ENCODE measurements around the gene CD68. TPM values are rescaled to one million over a fixed set of nuclear protein-coding genes. Genes with fewer than 3 reads are reported as not detected.

CD68 gene
- polyA plus RNA-seq, 3 donors: 642 to 884 (median 744) TPM

DNA sequence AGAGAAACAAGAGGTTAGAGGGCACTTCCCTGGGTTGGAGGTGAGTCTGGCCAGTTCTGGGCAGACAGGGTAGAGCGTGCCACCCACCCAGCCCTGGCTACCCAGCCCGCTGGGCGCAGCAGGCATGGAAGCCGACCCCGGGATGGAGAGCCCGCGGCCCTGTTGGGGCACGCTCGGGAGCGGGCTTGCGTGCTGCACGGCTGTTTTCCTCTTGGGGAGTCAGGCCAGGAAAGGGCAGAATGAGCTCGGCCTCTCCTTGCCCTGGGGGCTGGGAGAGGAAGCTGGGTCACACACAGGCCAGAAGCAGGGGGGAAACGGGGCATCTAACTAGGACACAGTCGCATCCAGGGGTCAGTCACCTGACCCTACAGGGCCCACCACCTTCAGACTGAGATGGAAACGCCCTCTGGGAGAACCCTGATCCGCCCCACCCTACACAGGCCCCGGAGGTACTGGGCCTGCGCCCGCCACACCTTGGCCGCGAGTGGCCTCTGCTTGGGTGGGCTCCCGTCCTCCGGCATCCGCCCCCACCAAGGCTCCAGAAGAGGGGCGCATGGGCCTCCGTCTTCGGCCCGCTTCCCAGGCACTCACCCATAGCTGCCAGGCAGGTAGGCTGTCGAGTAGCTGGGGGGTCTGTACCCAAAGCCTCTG is 9.2 kb downstream of the CD68 start:
- Mint-ChIP-seq H3K4me1 (peaks cover 35% of the 10 kb centered on the region), H3K4me3 (no peak overlapping the region), H3K27ac (peak overlapping the region in 6 of 7 donors; percentile 71 to 91 (median 86)), H3K9me3 (peaks cover 0 to 4% (median 0%) of the 10 kb centered on the region in 7 donors), H3K36me3 (peaks cover 52 to 68% of the 10 kb centered on the region in 2 donors), H3K27me3 (ENCODE audit: low read depth in 3 of 3) (peaks cover 0 to 2% (median 2%) of the 10 kb centered on the region in 3 donors)
- H3K9me3 ChIP-seq (replicated peaks in 1 of 2; ENCODE audit: control insufficient read depth in 1 of 2, insufficient read depth in 1 of 2, low read length in 2 of 2): no peaks in the 10 kb centered on the region
- peaks cover 53 to 55% of the 10 kb centered on the region in 2 donors for H3K36me3 ChIP-seq (replicated peaks in 1 of 2; ENCODE audit: control insufficient read depth in 1 of 2, insufficient read depth in 2 of 2, low read length in 2 of 2)
- WGBS (ENCODE audit: insufficient coverage): 86% methylated on average over 16 of the region's 30 CpGs
- H3K4me2 ChIP-seq (replicated peaks; ENCODE audit: extremely low read depth, low read length, poor library complexity, severe bottlenecking): peak overlapping the region; percentile 66
- H3K79me2 ChIP-seq (ENCODE audit: insufficient read depth, low read length): peaks cover 42% of the 10 kb centered on the region
- intact Hi-C loops (cut with micrococcal nuclease): loop anchor here (2.0 to 5.0 kb wide), 3 partner anchors 16 to 86 kb away; no protein-coding TSS in a partner anchor
- TF ChIP-seq, protein P1, sequence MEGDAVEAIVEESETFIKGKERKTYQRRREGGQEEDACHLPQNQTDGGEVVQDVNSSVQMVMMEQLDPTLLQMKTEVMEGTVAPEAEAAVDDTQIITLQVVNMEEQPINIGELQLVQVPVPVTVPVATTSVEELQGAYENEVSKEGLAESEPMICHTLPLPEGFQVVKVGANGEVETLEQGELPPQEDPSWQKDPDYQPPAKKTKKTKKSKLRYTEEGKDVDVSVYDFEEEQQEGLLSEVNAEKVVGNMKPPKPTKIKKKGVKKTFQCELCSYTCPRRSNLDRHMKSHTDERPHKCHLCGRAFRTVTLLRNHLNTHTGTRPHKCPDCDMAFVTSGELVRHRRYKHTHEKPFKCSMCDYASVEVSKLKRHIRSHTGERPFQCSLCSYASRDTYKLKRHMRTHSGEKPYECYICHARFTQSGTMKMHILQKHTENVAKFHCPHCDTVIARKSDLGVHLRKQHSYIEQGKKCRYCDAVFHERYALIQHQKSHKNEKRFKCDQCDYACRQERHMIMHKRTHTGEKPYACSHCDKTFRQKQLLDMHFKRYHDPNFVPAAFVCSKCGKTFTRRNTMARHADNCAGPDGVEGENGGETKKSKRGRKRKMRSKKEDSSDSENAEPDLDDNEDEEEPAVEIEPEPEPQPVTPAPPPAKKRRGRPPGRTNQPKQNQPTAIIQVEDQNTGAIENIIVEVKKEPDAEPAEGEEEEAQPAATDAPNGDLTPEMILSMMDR (IDR thresholded peaks at IDR 0.05): no peak
- H4K20me1 ChIP-seq (ENCODE audit: insufficient read depth, low read length): peaks cover 17% of the 10 kb centered on the region
- peak overlapping the region in 1 of 3 experiments; percentile 58 for H3K4me3 ChIP-seq (replicated peaks in 1 of 3; ENCODE audit: low read depth in 2 of 3, low read length in 3 of 3)
- no peak for DNase-seq
- H2AFZ ChIP-seq (ENCODE audit: insufficient read depth, low read depth, low read length, poor library complexity, severe bottlenecking): no peak overlapping the region
- H3K27ac ChIP-seq (ENCODE audit: low read depth in 1 of 2, low read length in 2 of 2): peak overlapping the region; percentile 57 to 76
- H3K9ac ChIP-seq (ENCODE audit: insufficient read depth, low read length, poor library complexity, severe bottlenecking): peak overlapping the region; percentile 40
- no peaks in the 10 kb centered on the region for H3K27me3 ChIP-seq (ENCODE audit: control insufficient read depth in 2 of 2, insufficient read depth in 2 of 2, low read length in 2 of 2)
- peaks cover 47 to 58% of the 10 kb centered on the region in 2 donors for H3K4me1 ChIP-seq (ENCODE audit: control insufficient read depth in 1 of 2, insufficient read depth in 2 of 2, low read length in 2 of 2)

DNA sequence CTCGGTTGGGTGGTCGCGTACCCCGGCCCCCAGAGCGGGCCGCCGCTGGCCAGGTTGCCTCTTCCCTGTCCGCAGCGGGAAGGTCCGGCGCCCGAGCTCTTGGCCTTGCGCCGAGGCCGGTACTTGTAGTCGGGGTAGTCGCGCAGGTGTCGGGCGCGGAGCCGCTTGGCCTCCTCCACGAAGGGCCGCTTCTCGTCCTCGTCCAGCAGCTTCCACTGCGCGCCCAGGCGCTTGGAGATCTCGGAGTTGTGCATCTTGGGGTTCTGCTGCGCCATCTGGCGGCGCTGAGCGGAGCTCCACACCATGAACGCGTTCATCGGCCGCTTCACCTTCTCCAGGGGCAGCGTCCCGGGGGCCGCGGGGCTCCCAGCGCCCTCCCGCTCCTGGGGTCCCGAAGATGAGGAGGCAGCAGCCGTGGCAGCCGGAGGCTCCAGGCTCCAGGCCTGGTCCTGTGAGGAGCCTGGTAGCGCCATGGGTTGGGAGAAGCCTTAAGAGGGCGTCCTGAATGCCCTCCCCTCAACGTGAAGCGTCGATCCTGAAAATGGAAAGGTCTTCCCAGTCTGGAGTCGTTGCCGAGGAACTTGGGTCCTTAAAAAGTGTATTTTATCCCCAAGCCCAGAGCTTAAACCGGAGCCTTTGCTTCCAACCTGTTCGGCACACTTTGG is 9.9 kb downstream of the CD68 start:
- no peaks in the 10 kb centered on the region for H3K9me3 ChIP-seq (replicated peaks in 1 of 2; ENCODE audit: control insufficient read depth in 1 of 2, insufficient read depth in 1 of 2, low read length in 2 of 2)
- Mint-ChIP-seq H3K4me3 (no peak overlapping the region), H3K27ac (peak overlapping the region in 2 of 7 donors; percentile 15 to 25), H3K9me3 (peaks cover 0 to 2% (median 0%) of the 10 kb centered on the region in 7 donors), H3K27me3 (ENCODE audit: low read depth in 3 of 3) (peaks cover 0 to 2% (median 0%) of the 10 kb centered on the region in 3 donors), H3K4me1 (peaks cover 33% of the 10 kb centered on the region), H3K36me3 (peaks cover 59 to 75% of the 10 kb centered on the region in 2 donors)
- peak; percentile 81 to 84 (median 83) for DNase-seq
- no peak overlapping the region for H2AFZ ChIP-seq (ENCODE audit: insufficient read depth, low read depth, low read length, poor library complexity, severe bottlenecking)
- peaks cover 45 to 55% of the 10 kb centered on the region in 2 donors for H3K4me1 ChIP-seq (ENCODE audit: control insufficient read depth in 1 of 2, insufficient read depth in 2 of 2, low read length in 2 of 2)
- H3K9ac ChIP-seq (ENCODE audit: insufficient read depth, low read length, poor library complexity, severe bottlenecking): peak overlapping the region; percentile 15
- H3K4me3 ChIP-seq (replicated peaks in 1 of 3; ENCODE audit: low read depth in 2 of 3, low read length in 3 of 3): peak overlapping the region in 1 of 3 experiments; percentile 58
- TF ChIP-seq, protein P1 (IDR thresholded peaks at IDR 0.05): peak; percentile 88
- peaks cover 59 to 62% of the 10 kb centered on the region in 2 donors for H3K36me3 ChIP-seq (replicated peaks in 1 of 2; ENCODE audit: control insufficient read depth in 1 of 2, insufficient read depth in 2 of 2, low read length in 2 of 2)
- no peaks in the 10 kb centered on the region for H3K27me3 ChIP-seq (ENCODE audit: control insufficient read depth in 2 of 2, insufficient read depth in 2 of 2, low read length in 2 of 2)
- H3K27ac ChIP-seq (ENCODE audit: low read depth in 1 of 2, low read length in 2 of 2): peak overlapping the region in 1 of 2 donors; percentile 76
- intact Hi-C loops (cut with micrococcal nuclease): loop anchor here (2.0 to 5.0 kb wide), 3 partner anchors 17 to 87 kb away; no protein-coding TSS in a partner anchor
- WGBS (ENCODE audit: insufficient coverage): 33% methylated on average over 55 of the region's 56 CpGs
- H4K20me1 ChIP-seq (ENCODE audit: insufficient read depth, low read length): peaks cover 17% of the 10 kb centered on the region
- peak overlapping the region; percentile 66 for H3K4me2 ChIP-seq (replicated peaks; ENCODE audit: extremely low read depth, low read length, poor library complexity, severe bottlenecking)
- peaks cover 38% of the 10 kb centered on the region for H3K79me2 ChIP-seq (ENCODE audit: insufficient read depth, low read length)

All from CD14-positive monocyte (primary cell).